HepG2 (cell line): ENCODE measurements around the gene ZNF444. TPM values are rescaled to one million over a fixed set of nuclear protein-coding genes. Genes with fewer than 3 reads are reported as not detected.
A peak's percentile ranks its signal among the peaks of the same experiment; 100 is the strongest.

Experiments used
- AHR ChIP-seq: IDR thresholded peaks from 2 replicates; pipeline ENCODE4 v1.6.1; 2018; ENCODE audit warnings: missing genetic modification reagents, missing compliant biosample characterization
- ATF7-NPFF ChIP-seq: sonication (generic); formaldehyde crosslinking; IDR thresholded peaks from 2 replicates; pipeline ENCODE4 v1.8.1; 2023; ENCODE audit warnings: mild to moderate bottlenecking, low read depth, missing genetic modification reagents, moderate library complexity
- DMAP1 ChIP-seq: IDR thresholded peaks from 2 replicates; pipeline ENCODE4 v1.6.1; 2016
- FOSL2 ChIP-seq: sonication (generic); formaldehyde crosslinking; IDR thresholded peaks from 2 replicates; pipeline ENCODE4 v1.4.0; 2020; ENCODE audit warnings: missing genetic modification reagents
- HNF4G ChIP-seq, 2 experiments: sonication (generic) in 1 of 2; formaldehyde crosslinking in 1 of 2; IDR thresholded peaks; 2 replicates each; pipeline versions ENCODE4 v1.4.0 to v1.6.1; 2011 to 2020; ENCODE audit warnings: borderline replicate concordance in 2 of 2, low read depth in 2 of 2, mild to moderate bottlenecking in 2 of 2, low read length in 1 of 2, missing genetic modification reagents in 1 of 2, moderate library complexity in 1 of 2
- JUNB ChIP-seq: sonication (generic); formaldehyde crosslinking; IDR thresholded peaks from 2 replicates; pipeline ENCODE4 v1.8.0; 2022; ENCODE audit warnings: missing genetic modification reagents, mild to moderate bottlenecking, borderline replicate concordance
- MEIS1 ChIP-seq: sonication (generic); formaldehyde crosslinking; IDR thresholded peaks from 2 replicates; pipeline ENCODE4 v1.9.0; 2021; ENCODE audit warnings: mild to moderate bottlenecking, missing genetic modification reagents, moderate library complexity, borderline replicate concordance
- RFX3 ChIP-seq: IDR thresholded peaks from 2 replicates; pipeline ENCODE4 v1.6.1; 2016; ENCODE audit warnings: missing biosample characterization, missing genetic modification reagents
- SALL1 ChIP-seq: sonication (generic); formaldehyde crosslinking; IDR thresholded peaks from 2 replicates; pipeline ENCODE4 v1.8.0; 2022; ENCODE audit warnings: mild to moderate bottlenecking, missing genetic modification reagents
- SMYD3 ChIP-seq: sonication (generic); formaldehyde crosslinking; IDR thresholded peaks from 2 replicates; pipeline ENCODE4 v1.8.1; 2023; ENCODE audit warnings: mild to moderate bottlenecking, missing genetic modification reagents
- SOX13 ChIP-seq, 3 experiments: fragments of 450-650 bp in 1 of 3; sonication (generic) in 1 of 3; formaldehyde crosslinking in 1 of 3; IDR thresholded peaks in 2 of 3; conservative IDR thresholded peaks in 1 of 3; 2 replicates each; pipeline versions ENCODE4 v1.5.0 to v1.6.1; 2016 to 2020; ENCODE audit warnings: antibody characterized with exemption in 1 of 3, mild to moderate bottlenecking in 1 of 3, missing compliant biosample characterization in 1 of 3, missing genetic modification reagents in 1 of 3, moderate library complexity in 1 of 3
- SYNCRIP ChIP-seq: fragments of 200-400 bp; formaldehyde crosslinking; IDR thresholded peaks from 2 replicates; pipeline ENCODE4 v1.6.1; 2018; ENCODE audit warnings: mild to moderate bottlenecking, low read depth, low read length; ENCODE audit not compliant: insufficient read depth
- ZNF138 ChIP-seq: sonication (generic); formaldehyde crosslinking; IDR thresholded peaks from 2 replicates; pipeline ENCODE4 v1.5.0; 2020; ENCODE audit warnings: mild to moderate bottlenecking, low read depth, missing genetic modification reagents
- ZNF34 ChIP-seq: sonication (generic); formaldehyde crosslinking; IDR thresholded peaks from 2 replicates; pipeline ENCODE4 v1.4.0; 2020; ENCODE audit warnings: mild to moderate bottlenecking, missing genetic modification reagents, borderline replicate concordance
- ZNF367 ChIP-seq: sonication (generic); formaldehyde crosslinking; IDR thresholded peaks from 2 replicates; pipeline ENCODE4 v1.4.0; 2020; ENCODE audit warnings: missing genetic modification reagents, borderline replicate concordance
- ZNF564 ChIP-seq: sonication (generic); formaldehyde crosslinking; IDR thresholded peaks from 2 replicates; pipeline ENCODE4 v1.8.1; 2023; ENCODE audit warnings: mild to moderate bottlenecking, missing genetic modification reagents
- ZNF703 ChIP-seq: sonication (generic); formaldehyde crosslinking; IDR thresholded peaks from 2 replicates; pipeline ENCODE4 v1.5.1; 2020; ENCODE audit warnings: missing genetic modification reagents, mild to moderate bottlenecking, moderate library complexity, borderline replicate concordance
- ZNF747 ChIP-seq: sonication (generic); formaldehyde crosslinking; IDR thresholded peaks from 2 replicates; pipeline ENCODE4 v1.8.1; 2023; ENCODE audit warnings: missing genetic modification reagents, mild to moderate bottlenecking, borderline replicate concordance
- ZSCAN30 ChIP-seq: sonication (generic); formaldehyde crosslinking; IDR thresholded peaks from 2 replicates; pipeline ENCODE4 v1.5.0; 2020; ENCODE audit warnings: mild to moderate bottlenecking, missing genetic modification reagents
- ZZZ3 ChIP-seq: sonication (generic); formaldehyde crosslinking; IDR thresholded peaks from 2 replicates; pipeline ENCODE4 v1.4.0; 2020; ENCODE audit warnings: missing genetic modification reagents, mild to moderate bottlenecking, borderline replicate concordance
- polyA plus RNA-seq, 8 experiments: library from polyadenylated mRNA; depleted of rRNA in 3 of 8; stranded (reverse) in 7 of 8; unstranded in 1 of 8; fragments of >200 nt; fragmentation: Illumina TruSeq in 4 of 8; extraction: Trizol in 4 of 8; gene quantifications; 2 replicates each; pipeline versions ENCODE4 v1.2.1 to v1.2.3, GENCODE V29; 2011 to 2016; ENCODE audit warnings: low read depth in 4 of 8, missing spikeins in 1 of 8, mixed read lengths in 1 of 8; ENCODE audit not compliant: insufficient read depth in 1 of 8
- total RNA-seq, 5 experiments: library from RNA; depleted of rRNA; stranded (reverse); fragments of >200 nt; fragmentation: Illumina TruSeq; extraction: Trizol; gene quantifications; 2 replicates each; pipeline ENCODE4 v1.2.3, GENCODE V29; 2016; ENCODE audit warnings: low read depth in 1 of 5
- TF ChIP-seq, protein P1 (sequence below): sonication (generic); formaldehyde crosslinking; IDR thresholded peaks from 2 replicates; pipeline ENCODE4 v1.4.0; 2020; ENCODE audit warnings: missing genetic modification reagents, borderline replicate concordance
- TF ChIP-seq, protein P2 (sequence below): sonication (generic); formaldehyde crosslinking; conservative IDR thresholded peaks from 2 replicates; pipeline ENCODE4 v1.8.0; 2022; ENCODE audit warnings: mild to moderate bottlenecking, moderate library complexity, missing genetic modification reagents
- TF ChIP-seq, protein P3 (sequence below): sonication (generic); formaldehyde crosslinking; IDR thresholded peaks from 2 replicates; pipeline ENCODE4 v1.5.0; 2020; ENCODE audit warnings: missing genetic modification reagents
- TF ChIP-seq, protein P4 (sequence below): sonication (generic); formaldehyde crosslinking; IDR thresholded peaks from 2 replicates; pipeline ENCODE4 v1.4.0; 2020; ENCODE audit warnings: mild to moderate bottlenecking, missing genetic modification reagents
- TF ChIP-seq, protein P5 (sequence below): sonication (generic); formaldehyde crosslinking; IDR thresholded peaks from 2 replicates; pipeline ENCODE4 v1.9.0; 2021; ENCODE audit warnings: missing genetic modification reagents, mild to moderate bottlenecking, borderline replicate concordance

ZNF444 gene
- total and polyA plus RNA-seq, 2 of the 13 experiments (the other 11 are each of a cell fraction or from before 2014, with no cell fraction given), result 27.4 to 30.3 TPM

DNA sequence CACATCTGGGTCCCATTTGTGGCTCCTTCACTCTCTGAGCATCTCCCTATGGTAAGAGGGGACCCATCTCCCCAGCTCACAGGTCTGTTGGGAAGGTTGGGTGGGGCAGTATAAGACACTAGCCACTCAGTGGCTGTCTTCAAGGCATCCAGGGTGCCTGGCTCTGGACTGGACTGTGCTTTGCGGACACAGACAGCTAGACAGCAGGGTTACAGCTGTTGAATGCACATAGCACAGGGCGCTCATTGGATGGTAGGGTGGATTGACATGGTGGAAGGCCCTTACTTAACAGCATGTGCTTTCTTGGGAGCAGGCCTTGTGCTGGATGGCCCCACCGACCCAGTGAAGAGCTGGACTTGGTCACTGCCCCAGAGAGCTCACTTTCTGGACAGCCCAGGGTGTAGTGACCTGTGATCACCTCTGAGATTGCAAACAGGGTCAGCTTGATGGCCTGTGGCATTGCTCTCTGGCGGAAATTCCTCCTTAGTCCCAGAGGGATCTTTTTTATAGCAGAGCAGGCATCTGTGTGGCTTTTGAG, 1.9 kb downstream of the ZNF444 start (continued):
- TF ChIP-seq ZZZ3 (CRISPR knock-in tag) (no peak), HNF4G (IDR thresholded peaks at IDR 0.05; ENCODE audit: borderline replicate concordance, low read depth, low read length) (no peak), HNF4G (CRISPR knock-in tag; IDR thresholded peaks at IDR 0.05; ENCODE audit: borderline replicate concordance, low read depth) (no peak), SYNCRIP (no peak), ZNF34 (no peak), MEIS1 (no peak), ZNF747 (CRISPR knock-in tag) (no peak), AHR (CRISPR knock-in tag) (no peak), ZNF564 (CRISPR knock-in tag) (no peak), SMYD3 (no peak), ZSCAN30 (CRISPR knock-in tag) (no peak), ZNF138 (no peak), ZNF367 (CRISPR knock-in tag) (no peak), ATF7-NPFF (CRISPR knock-in tag) (no peak), SALL1 (CRISPR knock-in tag) (peak; percentile 40; the same call in 1 of the 2 replicates), JUNB (CRISPR knock-in tag) (no peak), DMAP1 (no peak), FOSL2 (CRISPR knock-in tag) (no peak), RFX3 (CRISPR knock-in tag) (no peak), SOX13 (IDR thresholded peaks at IDR 0.05) (no peak), SOX13 (CRISPR knock-in tag; conservative IDR thresholded peaks at IDR 0.05 in 1 of 2, IDR thresholded peaks at IDR 0.05 in 1 of 2) (no peak; a peak in 1 of 4 replicates), ZNF703 (CRISPR knock-in tag) (no peak)
- TF ChIP-seq, protein P1, sequence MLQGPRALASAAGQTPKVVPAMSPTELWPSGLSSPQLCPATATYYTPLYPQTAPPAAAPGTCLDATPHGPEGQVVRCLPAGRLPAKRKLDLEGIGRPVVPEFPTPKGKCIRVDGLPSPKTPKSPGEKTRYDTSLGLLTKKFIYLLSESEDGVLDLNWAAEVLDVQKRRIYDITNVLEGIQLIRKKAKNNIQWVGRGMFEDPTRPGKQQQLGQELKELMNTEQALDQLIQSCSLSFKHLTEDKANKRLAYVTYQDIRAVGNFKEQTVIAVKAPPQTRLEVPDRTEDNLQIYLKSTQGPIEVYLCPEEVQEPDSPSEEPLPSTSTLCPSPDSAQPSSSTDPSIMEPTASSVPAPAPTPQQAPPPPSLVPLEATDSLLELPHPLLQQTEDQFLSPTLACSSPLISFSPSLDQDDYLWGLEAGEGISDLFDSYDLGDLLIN (CRISPR knock-in tag), result no peak
- TF ChIP-seq, protein P2, sequence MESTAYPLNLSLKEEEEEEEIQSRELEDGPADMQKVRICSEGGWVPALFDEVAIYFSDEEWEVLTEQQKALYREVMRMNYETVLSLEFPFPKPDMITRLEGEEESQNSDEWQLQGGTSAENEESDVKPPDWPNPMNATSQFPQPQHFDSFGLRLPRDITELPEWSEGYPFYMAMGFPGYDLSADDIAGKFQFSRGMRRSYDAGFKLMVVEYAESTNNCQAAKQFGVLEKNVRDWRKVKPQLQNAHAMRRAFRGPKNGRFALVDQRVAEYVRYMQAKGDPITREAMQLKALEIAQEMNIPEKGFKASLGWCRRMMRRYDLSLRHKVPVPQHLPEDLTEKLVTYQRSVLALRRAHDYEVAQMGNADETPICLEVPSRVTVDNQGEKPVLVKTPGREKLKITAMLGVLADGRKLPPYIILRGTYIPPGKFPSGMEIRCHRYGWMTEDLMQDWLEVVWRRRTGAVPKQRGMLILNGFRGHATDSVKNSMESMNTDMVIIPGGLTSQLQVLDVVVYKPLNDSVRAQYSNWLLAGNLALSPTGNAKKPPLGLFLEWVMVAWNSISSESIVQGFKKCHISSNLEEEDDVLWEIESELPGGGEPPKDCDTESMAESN, result 0 out of 2 replicates have a peak, but pooled peaks have one; percentile 48
- TF ChIP-seq, protein P3, sequence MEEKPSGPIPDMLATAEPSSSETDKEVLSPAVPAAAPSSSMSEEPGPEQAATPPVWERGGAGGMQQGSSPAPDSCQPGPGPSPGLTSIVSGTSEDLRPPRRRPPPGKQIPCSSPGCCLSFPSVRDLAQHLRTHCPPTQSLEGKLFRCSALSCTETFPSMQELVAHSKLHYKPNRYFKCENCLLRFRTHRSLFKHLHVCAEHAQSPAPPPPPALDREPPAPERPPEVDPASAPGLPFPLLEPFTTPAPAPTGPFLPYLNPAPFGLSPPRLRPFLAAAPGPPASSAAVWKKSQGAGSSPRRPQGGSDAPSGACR (CRISPR knock-in tag), result no peak
- TF ChIP-seq, protein P4, sequence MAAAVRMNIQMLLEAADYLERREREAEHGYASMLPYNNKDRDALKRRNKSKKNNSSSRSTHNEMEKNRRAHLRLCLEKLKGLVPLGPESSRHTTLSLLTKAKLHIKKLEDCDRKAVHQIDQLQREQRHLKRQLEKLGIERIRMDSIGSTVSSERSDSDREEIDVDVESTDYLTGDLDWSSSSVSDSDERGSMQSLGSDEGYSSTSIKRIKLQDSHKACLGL, result no peak
- TF ChIP-seq, protein P5, sequence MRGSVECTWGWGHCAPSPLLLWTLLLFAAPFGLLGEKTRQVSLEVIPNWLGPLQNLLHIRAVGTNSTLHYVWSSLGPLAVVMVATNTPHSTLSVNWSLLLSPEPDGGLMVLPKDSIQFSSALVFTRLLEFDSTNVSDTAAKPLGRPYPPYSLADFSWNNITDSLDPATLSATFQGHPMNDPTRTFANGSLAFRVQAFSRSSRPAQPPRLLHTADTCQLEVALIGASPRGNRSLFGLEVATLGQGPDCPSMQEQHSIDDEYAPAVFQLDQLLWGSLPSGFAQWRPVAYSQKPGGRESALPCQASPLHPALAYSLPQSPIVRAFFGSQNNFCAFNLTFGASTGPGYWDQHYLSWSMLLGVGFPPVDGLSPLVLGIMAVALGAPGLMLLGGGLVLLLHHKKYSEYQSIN (CRISPR knock-in tag), result no peak
